Measurements from ENCODE around the gene CCND2.

CCND2 gene

DNA sequence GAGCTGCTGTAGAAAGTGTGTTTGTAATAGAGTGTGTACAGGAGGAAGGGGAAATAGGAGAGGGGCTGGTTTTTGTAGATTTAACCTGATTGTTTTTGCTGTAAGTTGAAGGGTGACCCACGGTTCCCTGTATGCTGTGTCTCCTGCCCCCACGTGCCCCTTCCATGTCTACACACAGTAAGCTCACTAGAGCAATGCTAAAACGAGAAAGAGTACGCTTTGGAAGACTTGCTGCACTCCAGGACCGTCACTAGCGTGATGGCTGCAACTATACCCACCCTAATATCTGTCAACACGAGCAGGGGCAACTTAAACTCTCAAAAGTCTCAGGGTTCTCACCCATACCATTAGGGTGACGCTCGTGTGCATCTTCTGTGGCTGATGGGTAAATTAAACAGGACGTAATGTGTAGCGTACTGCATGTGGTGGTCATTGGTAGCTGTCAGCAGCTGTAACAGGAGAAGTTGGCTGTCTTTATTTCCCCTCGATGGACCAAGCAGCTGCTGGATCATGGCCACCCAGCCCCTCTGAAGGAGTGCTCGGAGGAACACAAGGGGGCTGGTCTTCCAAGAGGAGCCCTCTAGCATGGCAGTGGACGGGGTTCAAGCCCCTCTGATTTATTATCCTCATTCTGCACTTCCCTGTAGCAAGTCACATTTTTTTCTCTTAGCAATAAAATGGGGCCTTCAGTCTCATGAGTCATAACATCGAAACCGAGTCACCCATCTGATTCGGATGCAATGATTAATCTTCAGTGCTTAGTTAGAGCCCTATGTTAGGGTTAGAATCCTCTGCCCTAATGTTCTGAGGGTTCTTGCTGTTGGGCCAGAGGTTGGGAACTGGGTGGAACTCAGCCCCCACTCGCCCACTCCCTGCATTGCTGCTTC is 14.0 kb downstream of the CCND2 start:
- Histone ChIP-seq H3K4me3 (ENCODE audit: low read length) (no peak overlapping the region), H3K4me1 (ENCODE audit: control insufficient read depth, insufficient read depth, low read length) (no peaks in the 10 kb centered on the region), H3K4me2 (ENCODE audit: low read length) (no peak overlapping the region), H3K36me3 (ENCODE audit: insufficient read depth, low read length) (no peaks in the 10 kb centered on the region), H3K9ac (ENCODE audit: low read depth, low read length) (no peak overlapping the region), H3K9me3 (replicated peaks; ENCODE audit: low read length) (no peaks in the 10 kb centered on the region), H3K27me3 (ENCODE audit: control insufficient read depth, insufficient read depth, low read length) (peaks cover 14% of the 10 kb centered on the region)

DNA sequence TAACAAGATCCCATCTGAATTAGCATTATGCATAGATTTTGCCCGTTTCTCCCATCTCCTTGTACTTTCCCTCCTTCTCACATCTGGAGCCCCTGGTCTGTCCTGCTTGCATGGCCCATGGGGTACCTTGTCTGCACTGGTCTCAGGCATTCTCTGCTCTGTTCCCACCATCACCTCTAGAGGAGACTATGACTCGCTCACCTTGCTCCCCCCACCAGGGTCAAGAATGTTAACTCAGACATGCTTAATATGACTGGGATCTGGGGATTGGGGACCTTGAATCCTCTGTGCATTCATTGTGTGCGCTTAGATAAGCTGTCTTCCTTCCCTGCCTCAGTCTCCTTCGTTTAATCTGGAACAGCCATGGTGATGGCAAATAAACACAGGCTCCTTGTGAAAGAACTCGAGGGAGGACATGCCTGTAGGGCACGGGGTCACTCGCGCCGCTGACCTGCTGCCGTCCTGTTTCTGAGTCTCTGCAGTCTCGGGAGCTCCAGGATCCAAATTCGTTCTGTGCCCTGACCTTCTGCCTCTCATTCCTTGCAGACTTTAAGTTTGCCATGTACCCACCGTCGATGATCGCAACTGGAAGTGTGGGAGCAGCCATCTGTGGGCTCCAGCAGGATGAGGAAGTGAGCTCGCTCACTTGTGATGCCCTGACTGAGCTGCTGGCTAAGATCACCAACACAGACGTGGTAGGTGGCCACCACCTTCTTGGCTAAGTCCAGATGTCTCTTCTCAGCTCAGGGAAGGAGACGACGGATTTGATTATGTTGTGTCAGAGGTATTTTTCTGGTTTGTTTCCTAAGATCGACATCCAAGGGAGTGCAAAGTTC is 15.0 kb downstream of the CCND2 start:
- H3K4me3 ChIP-seq (ENCODE audit: low read length): no peak overlapping the region
- H3K4me2 ChIP-seq (ENCODE audit: low read length): no peak overlapping the region
- no peaks in the 10 kb centered on the region for H3K9me3 ChIP-seq (replicated peaks; ENCODE audit: low read length)
- no peak overlapping the region for H3K9ac ChIP-seq (ENCODE audit: low read depth, low read length)
- H3K36me3 ChIP-seq (ENCODE audit: insufficient read depth, low read length): no peaks in the 10 kb centered on the region
- H3K4me1 ChIP-seq (ENCODE audit: control insufficient read depth, insufficient read depth, low read length): no peaks in the 10 kb centered on the region
- H3K27me3 ChIP-seq (ENCODE audit: control insufficient read depth, insufficient read depth, low read length): peaks cover 16% of the 10 kb centered on the region

DNA sequence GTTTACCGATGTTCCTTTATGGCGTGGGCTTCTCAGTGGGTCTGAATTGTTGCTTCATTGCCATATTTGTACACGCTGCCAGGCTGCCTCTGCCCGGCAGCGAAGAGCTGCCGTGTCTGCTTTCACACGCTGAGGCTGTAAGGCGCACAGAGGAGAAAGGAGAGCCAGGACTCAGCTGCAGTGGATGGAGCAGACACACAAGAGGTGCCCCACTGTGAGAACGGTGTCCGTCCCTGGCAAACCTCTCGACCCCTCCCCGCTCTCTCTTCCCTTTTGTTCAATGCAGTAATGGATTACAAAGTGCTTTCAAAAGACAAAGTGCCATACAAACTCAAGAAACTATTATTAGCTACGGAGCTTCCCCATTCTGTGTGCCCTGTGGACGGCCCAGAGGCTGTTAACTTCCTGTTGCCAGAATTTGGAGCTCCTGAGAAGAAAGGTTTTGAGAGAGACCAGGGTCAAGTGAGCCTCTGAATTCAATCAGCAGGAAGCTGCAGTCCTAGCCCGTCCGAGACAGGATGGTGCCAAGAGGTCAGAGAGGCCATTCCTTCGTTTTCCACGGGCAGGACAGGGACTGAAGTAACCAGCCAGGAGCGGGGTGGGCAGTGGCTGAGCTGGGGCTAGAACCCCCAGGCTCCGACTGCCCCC is 15.8 kb downstream of the CCND2 start:
- no peaks in the 10 kb centered on the region for H3K36me3 ChIP-seq (ENCODE audit: insufficient read depth, low read length)
- H3K9me3 ChIP-seq (replicated peaks; ENCODE audit: low read length): no peaks in the 10 kb centered on the region
- H3K4me2 ChIP-seq (ENCODE audit: low read length): no peak overlapping the region
- no peak overlapping the region for H3K9ac ChIP-seq (ENCODE audit: low read depth, low read length)
- no peak overlapping the region for H3K4me3 ChIP-seq (ENCODE audit: low read length)
- no peaks in the 10 kb centered on the region for H3K4me1 ChIP-seq (ENCODE audit: control insufficient read depth, insufficient read depth, low read length)
- H3K27me3 ChIP-seq (ENCODE audit: control insufficient read depth, insufficient read depth, low read length): peaks cover 13% of the 10 kb centered on the region

DNA sequence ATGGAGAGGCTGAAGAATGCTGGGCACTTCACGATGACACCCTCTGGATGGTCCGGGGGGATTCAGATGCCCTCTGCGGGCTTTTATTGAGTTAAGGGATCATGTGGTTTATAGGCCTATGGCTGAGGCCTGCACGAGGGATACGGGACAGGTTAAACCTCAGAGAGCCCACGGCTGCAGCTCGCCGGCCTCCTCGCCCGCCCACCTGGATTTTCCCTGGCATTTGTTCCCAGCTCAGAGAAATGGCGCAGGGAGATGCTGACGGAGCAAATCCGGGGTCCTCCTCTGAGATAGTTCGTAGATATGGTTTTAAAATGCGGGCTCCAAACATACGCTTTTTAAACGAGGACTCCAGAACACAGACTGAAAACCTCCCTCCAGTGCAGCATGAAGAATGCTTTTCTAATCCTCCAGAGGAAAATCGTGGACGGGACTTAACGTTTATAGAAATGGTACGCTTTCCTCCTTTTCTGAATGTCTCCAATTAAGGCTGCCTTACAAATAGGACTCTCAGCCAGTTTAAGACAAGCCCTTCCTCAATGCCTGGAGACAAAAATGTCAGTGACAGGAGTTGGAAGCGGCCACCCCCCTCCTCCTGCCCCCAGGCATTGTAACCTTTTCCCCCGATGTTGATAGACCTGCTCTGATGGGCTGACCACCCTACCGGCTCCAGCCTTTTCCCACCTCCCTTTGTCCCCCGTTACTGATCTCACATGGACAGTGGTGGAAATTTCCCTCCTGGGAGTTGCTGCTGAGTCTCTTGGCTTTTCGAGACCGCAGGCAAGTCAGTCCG is 16.6 kb downstream of the CCND2 start:
- Histone ChIP-seq H3K9ac (ENCODE audit: low read depth, low read length) (no peak overlapping the region), H3K4me2 (ENCODE audit: low read length) (no peak overlapping the region), H3K36me3 (ENCODE audit: insufficient read depth, low read length) (no peaks in the 10 kb centered on the region), H3K4me3 (ENCODE audit: low read length) (no peak overlapping the region), H3K4me1 (ENCODE audit: control insufficient read depth, insufficient read depth, low read length) (no peaks in the 10 kb centered on the region), H3K27me3 (ENCODE audit: control insufficient read depth, insufficient read depth, low read length) (peaks cover 21% of the 10 kb centered on the region), H3K9me3 (replicated peaks; ENCODE audit: low read length) (no peaks in the 10 kb centered on the region)

DNA sequence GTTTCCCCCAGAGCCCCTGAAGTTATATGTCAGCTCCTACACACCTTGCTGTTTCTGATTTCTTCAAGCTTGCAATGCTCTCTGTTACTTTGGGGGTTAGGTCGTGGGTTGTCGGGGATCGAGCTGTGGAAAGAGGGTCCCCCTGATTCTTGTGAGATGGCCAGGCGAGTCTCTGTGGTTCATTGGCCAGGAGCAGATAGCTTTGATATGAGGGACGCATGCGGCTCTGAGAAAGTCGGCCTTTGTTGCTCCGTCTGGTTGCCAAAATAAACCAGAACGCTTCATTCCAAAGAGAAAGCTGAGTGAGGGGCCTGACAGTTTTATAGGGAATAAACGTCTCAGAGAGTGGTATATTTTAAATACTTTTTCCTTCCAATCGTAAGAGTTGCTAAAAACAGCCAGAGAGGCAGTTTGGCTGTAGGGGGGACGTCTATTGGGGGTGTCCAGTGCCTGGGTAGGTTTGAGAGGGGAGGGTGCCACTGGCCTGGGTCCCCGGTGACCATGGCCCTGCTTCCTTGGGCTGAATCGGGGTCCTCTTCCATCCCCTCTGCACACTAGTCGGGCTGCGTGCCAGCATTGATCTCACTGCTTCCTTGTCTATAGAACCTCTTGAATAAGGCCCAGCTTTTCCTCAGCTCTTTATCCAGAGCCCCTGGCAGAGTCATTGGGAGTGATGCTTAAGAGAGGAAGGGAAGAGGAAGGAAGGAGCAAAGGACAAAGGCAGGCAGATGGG is 18.9 kb downstream of the CCND2 start:
- Histone ChIP-seq H3K27me3 (ENCODE audit: control insufficient read depth, insufficient read depth, low read length) (peaks cover 26% of the 10 kb centered on the region), H3K4me1 (ENCODE audit: control insufficient read depth, insufficient read depth, low read length) (no peaks in the 10 kb centered on the region), H3K4me3 (ENCODE audit: low read length) (no peak overlapping the region), H3K9me3 (replicated peaks; ENCODE audit: low read length) (no peaks in the 10 kb centered on the region), H3K9ac (ENCODE audit: low read depth, low read length) (no peak overlapping the region), H3K36me3 (ENCODE audit: insufficient read depth, low read length) (no peaks in the 10 kb centered on the region), H3K4me2 (ENCODE audit: low read length) (no peak overlapping the region)

DNA sequence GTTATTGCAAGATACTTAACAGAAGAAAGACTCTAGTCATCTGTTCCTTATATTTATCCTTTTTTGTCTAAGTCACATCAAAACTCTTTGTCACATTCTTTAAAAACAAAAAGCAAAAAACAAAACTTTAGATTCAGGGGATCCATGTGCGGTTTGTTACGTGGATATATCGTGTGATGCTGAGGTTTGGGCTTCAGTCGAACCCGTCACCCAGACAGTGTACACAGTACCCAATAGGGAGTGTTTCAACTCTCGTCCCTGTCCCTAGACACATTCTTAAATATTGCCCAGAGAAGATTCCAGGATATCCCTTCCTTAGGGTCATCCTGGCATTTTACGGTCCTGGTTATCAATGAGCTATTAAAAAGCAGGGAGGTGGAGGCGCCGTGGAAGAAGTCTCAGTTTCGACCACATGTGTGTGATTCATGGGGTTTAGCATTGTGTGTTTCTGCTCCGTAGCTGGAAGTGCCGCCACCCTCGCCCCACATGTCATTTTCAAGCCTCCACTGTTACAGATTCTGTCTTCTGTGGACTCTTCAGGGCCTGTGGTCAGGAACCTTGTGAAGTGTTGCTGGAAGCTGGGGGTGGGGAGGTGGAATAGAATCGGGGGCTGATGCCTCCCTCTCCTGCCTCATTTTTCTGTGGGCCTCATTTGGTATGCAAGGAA is 19.9 kb downstream of the CCND2 start:
- Histone ChIP-seq H3K9me3 (replicated peaks; ENCODE audit: low read length) (no peaks in the 10 kb centered on the region), H3K4me3 (ENCODE audit: low read length) (no peak overlapping the region), H3K4me2 (ENCODE audit: low read length) (no peak overlapping the region), H3K9ac (ENCODE audit: low read depth, low read length) (no peak overlapping the region), H3K4me1 (ENCODE audit: control insufficient read depth, insufficient read depth, low read length) (no peaks in the 10 kb centered on the region), H3K36me3 (ENCODE audit: insufficient read depth, low read length) (no peaks in the 10 kb centered on the region), H3K27me3 (ENCODE audit: control insufficient read depth, insufficient read depth, low read length) (peaks cover 26% of the 10 kb centered on the region)

DNA sequence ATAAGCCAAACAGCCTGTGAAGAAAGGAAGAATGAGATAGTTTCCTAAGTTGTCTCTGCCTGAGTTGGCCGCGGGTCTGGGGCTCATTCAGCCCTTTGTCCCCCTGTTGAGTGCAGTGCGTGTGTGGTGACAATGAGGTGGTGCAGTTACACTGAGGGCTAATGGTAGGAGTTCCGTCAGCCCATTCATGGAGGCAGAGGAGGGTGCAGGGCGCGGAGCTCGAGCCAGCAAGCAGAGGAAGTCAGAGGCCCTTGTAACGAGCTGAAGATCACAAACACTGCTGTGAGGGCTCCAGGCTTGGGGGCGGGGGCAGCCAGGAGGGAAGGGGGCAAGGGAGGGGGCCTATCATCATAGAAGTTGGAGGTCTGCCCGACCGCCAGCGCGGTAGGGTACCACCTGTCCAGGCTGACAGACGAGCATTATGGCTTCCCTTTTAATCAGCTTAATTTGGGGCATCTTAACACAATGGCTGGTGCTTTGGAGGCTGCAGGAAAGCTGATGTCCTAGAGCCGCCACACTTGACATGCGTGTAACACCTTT is 20.5 kb downstream of the CCND2 start:
- Histone ChIP-seq H3K36me3 (ENCODE audit: insufficient read depth, low read length) (no peaks in the 10 kb centered on the region), H3K4me1 (ENCODE audit: control insufficient read depth, insufficient read depth, low read length) (no peaks in the 10 kb centered on the region), H3K9ac (ENCODE audit: low read depth, low read length) (no peak overlapping the region), H3K4me2 (ENCODE audit: low read length) (no peak overlapping the region), H3K9me3 (replicated peaks; ENCODE audit: low read length) (no peaks in the 10 kb centered on the region), H3K4me3 (ENCODE audit: low read length) (no peak overlapping the region), H3K27me3 (ENCODE audit: control insufficient read depth, insufficient read depth, low read length) (peaks cover 26% of the 10 kb centered on the region)

DNA sequence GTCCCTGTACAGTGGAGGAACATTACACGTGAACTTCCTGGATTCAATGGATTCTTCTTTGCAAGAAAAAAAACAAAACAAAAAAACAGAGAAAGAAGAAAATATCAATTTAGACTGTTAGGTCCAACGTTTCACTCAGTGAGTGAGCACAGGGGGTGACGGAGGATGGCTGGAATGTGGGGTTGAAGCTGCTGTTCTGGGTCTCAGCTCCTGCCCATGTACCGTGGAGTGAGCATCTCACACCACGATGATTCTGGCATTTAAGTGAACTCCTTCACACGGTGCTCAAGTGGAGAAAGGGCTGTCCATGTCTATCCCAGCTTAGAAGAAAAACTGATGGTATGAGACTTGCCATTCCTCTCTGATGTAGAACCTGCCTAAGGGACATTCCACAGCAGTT is 23.2 kb downstream of the CCND2 start:
- Histone ChIP-seq H3K4me2 (ENCODE audit: low read length) (no peak overlapping the region), H3K9ac (ENCODE audit: low read depth, low read length) (no peak overlapping the region), H3K27me3 (ENCODE audit: control insufficient read depth, insufficient read depth, low read length) (peaks cover 31% of the 10 kb centered on the region), H3K9me3 (replicated peaks; ENCODE audit: low read length) (no peaks in the 10 kb centered on the region), H3K4me1 (ENCODE audit: control insufficient read depth, insufficient read depth, low read length) (no peaks in the 10 kb centered on the region), H3K36me3 (ENCODE audit: insufficient read depth, low read length) (no peaks in the 10 kb centered on the region), H3K4me3 (ENCODE audit: low read length) (no peak overlapping the region)

GRCh38 chr12:4297617-4298016 is 24.1 kb downstream of the CCND2 start:
- Histone ChIP-seq H3K36me3 (ENCODE audit: insufficient read depth, low read length) (no peaks in the 10 kb centered on the region), H3K9me3 (replicated peaks; ENCODE audit: low read length) (no peaks in the 10 kb centered on the region), H3K4me3 (ENCODE audit: low read length) (no peak overlapping the region), H3K4me2 (ENCODE audit: low read length) (no peak overlapping the region), H3K9ac (ENCODE audit: low read depth, low read length) (no peak overlapping the region), H3K4me1 (ENCODE audit: control insufficient read depth, insufficient read depth, low read length) (no peaks in the 10 kb centered on the region), H3K27me3 (ENCODE audit: control insufficient read depth, insufficient read depth, low read length) (peaks cover 36% of the 10 kb centered on the region)

- no peaks in the 10 kb centered on the region for H3K36me3 ChIP-seq (ENCODE audit: insufficient read depth, low read length)
- H3K4me1 ChIP-seq (ENCODE audit: control insufficient read depth, insufficient read depth, low read length): no peaks in the 10 kb centered on the region
- no peak overlapping the region for H3K4me2 ChIP-seq (ENCODE audit: low read length)
- H3K27me3 ChIP-seq (ENCODE audit: control insufficient read depth, insufficient read depth, low read length): peaks cover 54% of the 10 kb centered on the region
- H3K9ac ChIP-seq (ENCODE audit: low read depth, low read length): no peak overlapping the region
- no peaks in the 10 kb centered on the region for H3K9me3 ChIP-seq (replicated peaks; ENCODE audit: low read length)
- no peak overlapping the region for H3K4me3 ChIP-seq (ENCODE audit: low read length)
Measured at GRCh38 chr12:4300883-4301282, 27.3 kb downstream of the CCND2 start.
